Chondrocyte (in vitro differentiated cells): Measurements from ENCODE around the gene SIX2. TPM values are rescaled to one million over a fixed set of nuclear protein-coding genes. Genes with fewer than 3 reads are reported as not detected.
A peak's percentile ranks its signal among the peaks of the same experiment; 100 is the strongest.

ENCODE experiments used
- DNase-seq: peaks from one replicate; pipeline ENCODE4 v3.0.0; 2021; ENCODE audit warnings: mixed read lengths, low spot score
- H3K27ac Mint-ChIP-seq: one replicate; pipeline ENCODE4 v1.8.0; 2021; ENCODE audit warnings: mild to moderate bottlenecking, moderate library complexity, mixed read lengths; ENCODE audit not compliant: unreplicated experiment
- H3K27me3 Mint-ChIP-seq: 2 replicates; pipeline ENCODE4 v1.8.0; 2021; ENCODE audit warnings: low read depth, mixed read lengths
- H3K36me3 Mint-ChIP-seq: 2 replicates; pipeline ENCODE4 v1.8.0; 2021; ENCODE audit warnings: low read depth, mixed read lengths
- H3K4me1 Mint-ChIP-seq: 2 replicates; pipeline ENCODE4 v1.8.0; 2021; ENCODE audit warnings: low read depth, mild to moderate bottlenecking, mixed read lengths
- H3K4me3 Mint-ChIP-seq: one replicate; pipeline ENCODE4 v1.8.0; 2021; ENCODE audit warnings: mild to moderate bottlenecking, moderate library complexity, mixed read lengths; ENCODE audit not compliant: unreplicated experiment
- H3K9me3 Mint-ChIP-seq: 2 replicates; pipeline ENCODE4 v1.8.0; 2021; ENCODE audit warnings: low read depth, mixed read lengths
- total RNA-seq: library from RNA; stranded (reverse); gene quantifications from 3 replicates; pipeline ENCODE4 v1.2.1, GENCODE V29; 2021
- TF ChIP-seq, protein P1 (sequence below): fragments of 200-600 bp; sonication (generic); IDR thresholded peaks from 2 replicates; pipeline ENCODE4 v1.5.0; 2021; ENCODE audit warnings: antibody characterized with exemption, mild to moderate bottlenecking, moderate library complexity

SIX2 gene
- total RNA-seq, 1 donor from 2014 or later, result 35.0 TPM

DNA sequence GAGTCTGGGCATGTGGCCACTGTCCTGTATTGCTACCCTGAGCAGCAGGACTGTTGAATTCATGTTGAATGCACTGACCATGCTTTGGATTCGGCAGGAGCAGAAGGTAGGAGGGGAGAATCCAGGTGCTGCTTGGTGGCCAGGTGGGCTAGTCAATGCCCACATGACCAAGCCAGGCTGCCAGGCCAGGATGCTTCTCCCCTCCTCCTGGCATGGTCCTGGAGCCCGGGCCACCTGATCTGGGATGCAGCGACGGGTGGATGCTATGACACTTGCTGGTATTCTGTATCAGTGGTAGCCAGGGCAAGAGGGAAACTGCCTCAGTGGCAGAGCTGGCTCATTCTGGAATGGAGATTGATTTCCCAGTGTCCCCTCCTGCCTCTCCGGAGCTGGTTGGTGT, 14.8 kb upstream of the SIX2 start:
- no peaks in the 10 kb centered on the region for H3K9me3 Mint-ChIP-seq
- peaks cover 20% of the 10 kb centered on the region for H3K4me1 Mint-ChIP-seq
- no peaks in the 10 kb centered on the region for H3K27me3 Mint-ChIP-seq
- H3K27ac Mint-ChIP-seq, result peak overlapping the region; percentile 39
- no peak overlapping the region for H3K4me3 Mint-ChIP-seq
- no peaks in the 10 kb centered on the region for H3K36me3 Mint-ChIP-seq
- TF ChIP-seq, protein P1, sequence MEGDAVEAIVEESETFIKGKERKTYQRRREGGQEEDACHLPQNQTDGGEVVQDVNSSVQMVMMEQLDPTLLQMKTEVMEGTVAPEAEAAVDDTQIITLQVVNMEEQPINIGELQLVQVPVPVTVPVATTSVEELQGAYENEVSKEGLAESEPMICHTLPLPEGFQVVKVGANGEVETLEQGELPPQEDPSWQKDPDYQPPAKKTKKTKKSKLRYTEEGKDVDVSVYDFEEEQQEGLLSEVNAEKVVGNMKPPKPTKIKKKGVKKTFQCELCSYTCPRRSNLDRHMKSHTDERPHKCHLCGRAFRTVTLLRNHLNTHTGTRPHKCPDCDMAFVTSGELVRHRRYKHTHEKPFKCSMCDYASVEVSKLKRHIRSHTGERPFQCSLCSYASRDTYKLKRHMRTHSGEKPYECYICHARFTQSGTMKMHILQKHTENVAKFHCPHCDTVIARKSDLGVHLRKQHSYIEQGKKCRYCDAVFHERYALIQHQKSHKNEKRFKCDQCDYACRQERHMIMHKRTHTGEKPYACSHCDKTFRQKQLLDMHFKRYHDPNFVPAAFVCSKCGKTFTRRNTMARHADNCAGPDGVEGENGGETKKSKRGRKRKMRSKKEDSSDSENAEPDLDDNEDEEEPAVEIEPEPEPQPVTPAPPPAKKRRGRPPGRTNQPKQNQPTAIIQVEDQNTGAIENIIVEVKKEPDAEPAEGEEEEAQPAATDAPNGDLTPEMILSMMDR, result no peak
- DNase-seq, result no peak

DNA sequence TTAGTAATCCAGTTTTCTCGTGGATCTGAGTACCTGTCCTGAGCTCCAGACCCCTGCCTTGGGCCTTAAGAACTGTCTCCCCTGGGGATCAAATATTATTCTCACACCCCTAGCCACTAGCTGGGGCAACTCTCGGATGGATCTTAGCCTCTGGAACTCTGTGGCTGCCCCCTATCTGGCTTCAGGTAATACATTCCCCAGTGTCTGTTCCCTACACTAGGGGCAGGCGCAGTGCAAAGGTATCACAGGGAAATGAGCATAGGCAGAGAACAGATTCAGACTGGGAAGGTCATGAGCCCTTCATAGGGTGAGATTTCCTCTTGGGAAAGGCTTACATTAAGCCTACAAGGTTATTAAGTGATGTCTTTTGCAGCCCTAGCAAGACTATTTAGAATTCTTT, 11.2 kb upstream of the SIX2 start:
- DNase-seq, result no peak
- Mint-ChIP-seq H3K36me3 (no peaks in the 10 kb centered on the region), H3K4me1 (peaks cover 9% of the 10 kb centered on the region), H3K27me3 (no peaks in the 10 kb centered on the region), H3K27ac (no peak overlapping the region), H3K4me3 (no peak overlapping the region), H3K9me3 (no peaks in the 10 kb centered on the region)
- TF ChIP-seq, protein P1, result no peak

DNA sequence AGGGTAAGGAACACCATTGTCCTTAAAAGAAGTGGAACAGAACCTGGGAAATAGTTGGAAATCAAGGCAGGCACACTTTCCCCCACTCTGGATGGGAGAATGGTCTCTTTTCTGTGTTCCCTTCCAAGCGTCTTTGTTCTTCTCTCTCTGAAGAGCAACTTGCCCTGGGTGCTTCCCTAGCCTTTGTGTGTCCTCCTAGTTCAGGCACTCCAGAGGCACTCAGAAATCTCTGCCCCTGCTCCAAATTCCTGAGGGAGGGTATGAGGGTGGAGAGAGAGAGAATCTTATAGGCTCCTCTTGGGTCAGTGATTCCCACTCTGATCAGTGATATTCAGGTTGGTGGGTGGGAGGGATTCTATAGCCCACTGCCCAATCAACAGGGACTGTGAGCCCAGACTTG, 8.8 kb upstream of the SIX2 start:
- TF ChIP-seq, protein P1, result no peak
- Mint-ChIP-seq H3K36me3 (no peaks in the 10 kb centered on the region), H3K4me3 (no peak overlapping the region), H3K27ac (no peak overlapping the region), H3K9me3 (no peaks in the 10 kb centered on the region), H3K4me1 (peaks cover 9% of the 10 kb centered on the region), H3K27me3 (no peaks in the 10 kb centered on the region)
- no peak for DNase-seq

DNA sequence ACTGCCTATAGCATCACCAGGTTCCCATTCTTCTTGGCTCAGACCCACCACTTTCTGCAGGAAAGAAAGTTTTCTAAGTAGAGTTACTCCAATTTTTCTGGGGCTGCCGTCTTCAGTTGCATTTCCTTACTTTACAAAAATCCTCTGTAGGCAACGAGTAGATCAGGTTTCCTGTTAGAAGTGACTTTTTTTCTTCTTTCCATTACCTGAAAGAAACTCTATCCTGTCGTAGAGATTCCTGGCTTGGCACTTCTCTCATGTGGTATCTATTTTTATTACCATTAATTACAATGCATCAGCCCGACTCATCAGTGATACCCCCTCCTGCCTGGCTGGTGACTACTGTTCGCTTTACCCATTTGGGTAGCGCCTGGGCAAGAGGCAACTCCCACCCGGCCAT, 5.6 kb upstream of the SIX2 start:
- Mint-ChIP-seq H3K9me3 (no peaks in the 10 kb centered on the region), H3K36me3 (no peaks in the 10 kb centered on the region), H3K4me3 (no peak overlapping the region), H3K4me1 (peaks cover 36% of the 10 kb centered on the region), H3K27me3 (no peaks in the 10 kb centered on the region), H3K27ac (no peak overlapping the region)
- DNase-seq, result no peak
- TF ChIP-seq, protein P1, result no peak

DNA sequence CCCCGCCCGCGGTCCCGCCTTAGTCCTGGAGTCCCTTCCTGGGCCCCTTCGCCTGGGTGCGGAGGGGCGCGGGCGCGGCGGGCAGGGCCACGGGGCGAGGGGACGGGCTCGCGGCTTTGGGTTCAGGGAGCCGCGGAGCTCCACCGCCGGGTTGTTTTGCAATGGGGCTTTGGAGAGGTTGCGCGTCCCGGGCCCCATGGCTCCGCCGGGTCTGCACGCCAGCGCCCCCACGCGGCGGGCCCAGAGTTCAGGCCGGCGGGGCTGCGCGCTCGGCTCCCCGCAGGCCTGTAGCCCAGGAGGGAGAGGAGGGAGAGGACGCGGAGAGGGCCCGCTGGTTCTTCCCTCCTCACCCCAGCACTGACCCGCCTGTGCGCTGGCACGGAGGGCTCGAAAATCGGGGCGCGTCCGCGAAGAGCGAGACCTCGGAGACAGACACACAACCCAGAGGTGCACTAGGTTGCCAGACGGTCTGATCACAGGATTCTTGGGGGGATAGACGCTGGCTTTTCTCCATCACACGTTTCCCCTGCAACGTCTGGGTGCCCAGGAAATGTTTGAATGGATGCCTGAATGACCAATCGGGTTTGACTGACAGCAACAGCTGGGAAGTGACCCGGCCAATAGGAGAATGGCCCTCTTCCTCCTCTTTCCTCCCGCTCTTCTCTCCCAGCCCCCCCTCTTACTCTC, 4.9 kb upstream of the SIX2 start:
- H3K27ac Mint-ChIP-seq, result peak overlapping the region; percentile 32
- no peaks in the 10 kb centered on the region for H3K9me3 Mint-ChIP-seq
- H3K4me1 Mint-ChIP-seq, result peaks cover 36% of the 10 kb centered on the region
- peak overlapping the region; percentile 73 for H3K4me3 Mint-ChIP-seq
- no peaks in the 10 kb centered on the region for H3K27me3 Mint-ChIP-seq
- no peak for DNase-seq
- TF ChIP-seq, protein P1, result peak; percentile 98
- H3K36me3 Mint-ChIP-seq, result no peaks in the 10 kb centered on the region
